ENCODE results near the gene CACNA1F. TPM values are rescaled to one million over a fixed set of nuclear protein-coding genes. Genes with fewer than 3 reads are reported as not detected.

Gene CACNA1F
- total and polyA plus RNA-seq, 4 donors = 0.10 to 0.55 (median 0.42) TPM

DNA sequence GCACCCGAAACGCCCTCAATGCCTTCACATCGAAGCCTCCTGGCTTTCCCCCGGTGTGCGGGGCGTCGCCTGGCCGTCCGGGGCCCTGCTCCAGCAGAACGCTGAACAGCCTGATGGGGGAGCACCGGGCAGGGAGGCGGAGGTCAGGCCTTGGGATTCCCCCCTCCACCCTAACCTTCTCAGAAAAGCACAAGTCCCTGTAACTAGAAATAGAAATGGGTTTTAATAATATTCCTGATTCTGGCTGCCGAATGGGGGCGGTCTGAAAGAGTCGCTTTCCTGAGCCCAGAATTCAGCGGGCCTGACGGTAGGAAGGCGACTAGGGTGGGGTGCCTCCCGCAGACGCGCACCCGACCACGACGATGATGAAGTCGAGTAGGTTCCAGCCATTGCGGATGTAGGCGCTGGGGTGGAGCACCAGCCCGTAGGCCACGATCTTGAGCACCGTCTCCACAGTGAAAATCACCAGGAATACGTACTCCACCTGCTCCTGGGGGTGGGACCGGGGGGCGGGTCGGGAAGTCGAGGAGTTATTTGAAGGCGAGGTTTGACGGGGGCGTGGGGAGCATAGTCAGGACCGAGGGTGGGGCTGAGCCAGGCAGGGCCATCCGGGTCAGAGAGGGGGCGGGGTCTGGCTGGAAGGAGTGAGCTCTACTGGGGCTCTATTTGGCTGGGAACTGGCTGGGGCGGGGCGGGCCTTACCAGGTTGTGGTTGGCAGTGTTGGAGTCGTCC lies 2.5 kb downstream of the CACNA1F start:
- Histone ChIP-seq H3K4me3 (no peak overlapping the region), H3K27me3 (ENCODE audit: control insufficient read depth in 3 of 3, insufficient read depth in 3 of 3, low read length in 2 of 3) (no peaks in the 10 kb centered on the region), H3K9me3 (ENCODE audit: control insufficient read depth in 4 of 4, insufficient read depth in 3 of 4, low read length in 3 of 4) (peaks cover 0 to 5% (median 1%) of the 10 kb centered on the region in 4 donors), H3K4me1 (ENCODE audit: control insufficient read depth in 5 of 5, insufficient read depth in 5 of 5, low read length in 5 of 5) (no peaks in the 10 kb centered on the region), H3K36me3 (ENCODE audit: control insufficient read depth in 4 of 4, insufficient read depth in 4 of 4, low read length in 4 of 4) (no peaks in the 10 kb centered on the region), H3K27ac (ENCODE audit: low read depth in 1 of 2, low read length in 1 of 2) (peak overlapping the region in 1 of 2 donors; percentile 34), H3K9ac (ENCODE audit: insufficient read depth in 1 of 2, low read length in 2 of 2) (no peak overlapping the region)
- peak; percentile 79 for ATAC-seq (ENCODE audit: insufficient read depth, low FRiP score)
- TF ChIP-seq, protein P1, sequence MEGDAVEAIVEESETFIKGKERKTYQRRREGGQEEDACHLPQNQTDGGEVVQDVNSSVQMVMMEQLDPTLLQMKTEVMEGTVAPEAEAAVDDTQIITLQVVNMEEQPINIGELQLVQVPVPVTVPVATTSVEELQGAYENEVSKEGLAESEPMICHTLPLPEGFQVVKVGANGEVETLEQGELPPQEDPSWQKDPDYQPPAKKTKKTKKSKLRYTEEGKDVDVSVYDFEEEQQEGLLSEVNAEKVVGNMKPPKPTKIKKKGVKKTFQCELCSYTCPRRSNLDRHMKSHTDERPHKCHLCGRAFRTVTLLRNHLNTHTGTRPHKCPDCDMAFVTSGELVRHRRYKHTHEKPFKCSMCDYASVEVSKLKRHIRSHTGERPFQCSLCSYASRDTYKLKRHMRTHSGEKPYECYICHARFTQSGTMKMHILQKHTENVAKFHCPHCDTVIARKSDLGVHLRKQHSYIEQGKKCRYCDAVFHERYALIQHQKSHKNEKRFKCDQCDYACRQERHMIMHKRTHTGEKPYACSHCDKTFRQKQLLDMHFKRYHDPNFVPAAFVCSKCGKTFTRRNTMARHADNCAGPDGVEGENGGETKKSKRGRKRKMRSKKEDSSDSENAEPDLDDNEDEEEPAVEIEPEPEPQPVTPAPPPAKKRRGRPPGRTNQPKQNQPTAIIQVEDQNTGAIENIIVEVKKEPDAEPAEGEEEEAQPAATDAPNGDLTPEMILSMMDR (IDR thresholded peaks at IDR 0.05; ENCODE audit: control extremely low read depth, extremely low read depth) = no peak
- WGBS, 2 donors = 1 to 42% methylated on average over 38 to 44 of the region's 44 CpGs
- DNase-seq = peak; percentile 4 to 49 (median 33)

DNA sequence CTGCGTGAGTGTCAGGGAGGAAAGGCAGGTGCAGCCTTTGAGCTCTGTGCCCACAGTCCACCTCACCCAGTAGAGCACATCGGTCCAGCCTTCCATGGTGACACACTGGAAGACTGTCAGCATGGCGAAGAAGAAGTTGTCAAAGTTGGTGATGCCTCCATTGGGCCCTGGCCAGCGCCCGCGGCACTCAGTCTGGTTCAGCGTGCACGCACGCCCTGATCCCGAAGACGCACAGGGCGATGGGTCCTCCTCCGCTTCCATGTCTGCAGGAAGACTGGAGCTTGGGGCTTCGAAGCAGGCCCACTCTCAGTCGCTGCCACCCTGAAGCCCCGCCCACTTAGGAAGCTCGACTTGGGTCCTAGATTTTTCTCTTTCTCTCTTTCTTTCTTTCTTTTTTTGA lies 5.0 kb downstream of the CACNA1F start:
- no peak for ATAC-seq (ENCODE audit: insufficient read depth, low FRiP score)
- TF ChIP-seq, protein P1 (IDR thresholded peaks at IDR 0.05; ENCODE audit: control extremely low read depth, extremely low read depth) = no peak
- Histone ChIP-seq H3K9me3 (ENCODE audit: control insufficient read depth in 4 of 4, insufficient read depth in 3 of 4, low read length in 3 of 4) (peaks cover 0 to 5% (median 1%) of the 10 kb centered on the region in 4 donors), H3K27ac (ENCODE audit: low read depth in 1 of 2, low read length in 1 of 2) (no peak overlapping the region), H3K36me3 (ENCODE audit: control insufficient read depth in 4 of 4, insufficient read depth in 4 of 4, low read length in 4 of 4) (no peaks in the 10 kb centered on the region), H3K27me3 (ENCODE audit: control insufficient read depth in 3 of 3, insufficient read depth in 3 of 3, low read length in 2 of 3) (no peaks in the 10 kb centered on the region), H3K4me3 (no peak overlapping the region), H3K4me1 (ENCODE audit: control insufficient read depth in 5 of 5, insufficient read depth in 5 of 5, low read length in 5 of 5) (no peaks in the 10 kb centered on the region), H3K9ac (ENCODE audit: insufficient read depth in 1 of 2, low read length in 2 of 2) (no peak overlapping the region)
- DNase-seq = no peak
- 86 to 94% methylated on average over 16 to 17 of the region's 17 CpGs for WGBS, 2 donors

DNA sequence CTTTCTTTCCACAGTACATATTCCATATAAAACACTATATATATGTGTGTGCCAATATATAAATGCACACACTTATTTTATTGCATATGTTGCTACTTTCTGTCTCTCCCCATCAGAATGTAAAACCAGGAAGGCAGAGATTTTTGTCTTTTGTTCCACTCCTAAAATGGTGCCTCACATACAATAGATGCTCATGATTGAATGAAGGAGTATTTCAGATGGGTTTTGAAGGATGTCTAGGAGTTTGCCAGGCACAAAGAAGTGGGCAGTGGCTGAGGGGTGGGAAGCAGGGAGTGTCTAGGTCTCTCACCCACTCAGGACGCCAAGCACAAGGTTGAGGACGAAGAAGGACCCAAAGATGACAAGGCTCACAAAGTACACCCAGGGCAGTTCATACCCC lies 5.4 kb downstream of the CACNA1F start:
- no peaks in the 10 kb centered on the region for H3K36me3 ChIP-seq (ENCODE audit: control insufficient read depth in 4 of 4, insufficient read depth in 4 of 4, low read length in 4 of 4)
- no peak overlapping the region for H3K27ac ChIP-seq (ENCODE audit: low read depth in 1 of 2, low read length in 1 of 2)
- H3K27me3 ChIP-seq (ENCODE audit: control insufficient read depth in 3 of 3, insufficient read depth in 3 of 3, low read length in 2 of 3) = no peaks in the 10 kb centered on the region
- no peak for DNase-seq
- peaks cover 0 to 10% (median 1%) of the 10 kb centered on the region in 4 donors for H3K9me3 ChIP-seq (ENCODE audit: control insufficient read depth in 4 of 4, insufficient read depth in 3 of 4, low read length in 3 of 4)
- TF ChIP-seq, protein P1 (IDR thresholded peaks at IDR 0.05; ENCODE audit: control extremely low read depth, extremely low read depth) = no peak
- H3K9ac ChIP-seq (ENCODE audit: insufficient read depth in 1 of 2, low read length in 2 of 2) = no peak overlapping the region
- H3K4me1 ChIP-seq (ENCODE audit: control insufficient read depth in 5 of 5, insufficient read depth in 5 of 5, low read length in 5 of 5) = no peaks in the 10 kb centered on the region
- no peak for ATAC-seq (ENCODE audit: insufficient read depth, low FRiP score)
- H3K4me3 ChIP-seq = no peak overlapping the region
- 78 to 100% methylated on average over 1 to 2 of the region's 2 CpGs for WGBS, 2 donors

Measured in lung (tissue), 12 donors.